SH-SY5Y (cell line): ENCODE measurements around the gene SYT17.

Experiments
- GATA2 ChIP-seq: IDR thresholded peaks from 2 replicates; pipeline ENCODE4 v1.6.1; 2011; ENCODE audit warnings: mild to moderate bottlenecking, low read depth, low read length
- GATA3 ChIP-seq: IDR thresholded peaks from 2 replicates; pipeline ENCODE4 v1.6.1; 2011; ENCODE audit warnings: low read depth, mild to moderate bottlenecking, low read length, moderate library complexity

- TF ChIP-seq GATA2 (no peak), GATA3 (no peak)
Measured at GRCh38 chr16:19143599-19143956, 24.5 kb upstream of the SYT17 start.
